K562 (cell line): ENCODE measurements around the gene KSR2. TPM values are rescaled to one million over a fixed set of nuclear protein-coding genes. Genes with fewer than 3 reads are reported as not detected.

ENCODE experiments used
- ATAC-seq: fragments of 200-7000 bp; cut with Tn5 transposase; 3 replicates; pipeline ENCODE4 v1.9.1; 2020; ENCODE audit warnings: moderate library complexity
- BruUV-seq: library from RNA; stranded (reverse); fragments of 400-500 nt; replicated peaks from 2 replicates; lab custom pipeline; 2021; lab: Mats Ljungman, UMichigan
- CTCF ChIA-PET: fragments of 300-600 bp; formaldehyde crosslinking; extraction: SDS; loops from one replicate; lab custom pipeline; 2021; ENCODE audit warnings: low intra/inter-chr PET ratio; lab: Yijun Ruan, JAX
- POLR2A ChIA-PET: fragments of 300-600, 350-650 bp; sonication (Branson Sonifier 250); formaldehyde crosslinking; extraction: SDS; loops from one replicate; lab custom pipeline; 2021; ENCODE audit warnings: antibody characterized with exemption, inconsistent platforms; lab: Yijun Ruan, JAX
- DNase-seq, 4 experiments: peaks; one replicate each; pipeline versions ENCODE4 v3.0.0 to v3.0.0-alpha.2; 2011 to 2018; ENCODE audit warnings: low spot score in 3 of 4, mixed read lengths in 3 of 4; ENCODE audit errors: extremely low read depth in 1 of 4
- FAIRE-seq: peaks from 2 replicates; lab custom pipeline; 2011; peaks lifted over from hg19 to GRCh38; lab: Jason Lieb, UNC
- H2AFZ ChIP-seq: 2 replicates; pipeline ENCODE4 v1.6.0; 2011; ENCODE audit warnings: low read depth, low read length, control low read depth, inconsistent platforms
- H3K27ac ChIP-seq: fragments of 200-600 bp; 3 replicates; pipeline ENCODE4 v1.8.0; 2011; ENCODE audit warnings: low read depth, mild to moderate bottlenecking, control low read depth, inconsistent platforms, low read length, moderate library complexity, mixed read lengths; ENCODE audit errors: extremely low read depth
- H3K27me3 ChIP-seq, 2 experiments: fragments of 300-600 bp in 1 of 2; 2 replicates in 1 of 2; 3 replicates in 1 of 2; pipeline versions ENCODE4 v1.6.0 to v1.8.0; 2011; ENCODE audit warnings: inconsistent platforms in 2 of 2, low read length in 2 of 2, mild to moderate bottlenecking in 1 of 2, mixed read lengths in 1 of 2, moderate library complexity in 1 of 2; ENCODE audit not compliant: control insufficient read depth in 2 of 2, insufficient read depth in 2 of 2
- H3K36me3 ChIP-seq: fragments of 300-600 bp; 3 replicates; pipeline ENCODE4 v1.8.0; 2011; ENCODE audit warnings: mild to moderate bottlenecking, low read length, inconsistent platforms; ENCODE audit not compliant: control insufficient read depth, insufficient read depth
- H3K4me1 ChIP-seq, 2 experiments: fragments of 200-600 bp in 1 of 2; replicated peaks in 1 of 2; 2 replicates in 1 of 2; 3 replicates in 1 of 2; pipeline versions ENCODE4 v1.5.1 to v1.8.0; 2011; ENCODE audit warnings: inconsistent platforms in 2 of 2, low read length in 2 of 2, mild to moderate bottlenecking in 1 of 2, mixed read lengths in 1 of 2, moderate library complexity in 1 of 2; ENCODE audit not compliant: control insufficient read depth in 2 of 2, insufficient read depth in 2 of 2
- H3K4me2 ChIP-seq: 2 replicates; pipeline ENCODE4 v1.6.1; 2011; ENCODE audit warnings: low read length, control low read depth, inconsistent platforms, mixed read lengths; ENCODE audit not compliant: insufficient read depth
- H3K4me3 ChIP-seq: fragments of 200-600 bp; sonication (generic), shearing (Covaris generic); 2 replicates; pipeline ENCODE4 v1.5.1; 2016; ENCODE audit warnings: control low read depth, inconsistent platforms
- H3K79me2 ChIP-seq: fragments of 200-600 bp; 3 replicates; pipeline ENCODE4 v1.8.0; 2011; ENCODE audit warnings: low read length, inconsistent platforms; ENCODE audit not compliant: control insufficient read depth, insufficient read depth
- H3K9ac ChIP-seq, 2 experiments: 2 replicates each; pipeline versions ENCODE4 v1.6.0 to v1.6.1; 2011; ENCODE audit warnings: low read depth in 2 of 2, low read length in 2 of 2, control low read depth in 1 of 2, inconsistent platforms in 1 of 2, mild to moderate bottlenecking in 1 of 2, mixed read lengths in 1 of 2; ENCODE audit not compliant: insufficient read depth in 1 of 2
- H3K9me1 ChIP-seq: one replicate; pipeline ENCODE4 v1.6.0; 2011; ENCODE audit warnings: inconsistent platforms, mild to moderate bottlenecking, low read length, moderate library complexity; ENCODE audit not compliant: control insufficient read depth, insufficient read depth
- H3K9me3 ChIP-seq: replicated peaks from 2 replicates; pipeline ENCODE4 v1.5.1; 2011; ENCODE audit warnings: low read depth, low read length, inconsistent platforms; ENCODE audit not compliant: control insufficient read depth, insufficient read depth
- H4K20me1 ChIP-seq: replicated peaks from 2 replicates; pipeline ENCODE4 v1.6.1; 2011; ENCODE audit warnings: low read length, inconsistent platforms, mixed read lengths; ENCODE audit not compliant: control insufficient read depth, insufficient read depth
- CAMTA2 ChIP-seq: fragments of 250-450 bp; sonication (Bioruptor Pico); conservative IDR thresholded peaks from 2 replicates; pipeline ENCODE4 v1.5.1; 2022
- ESRRA ChIP-seq: fragments of 450-650 bp; IDR thresholded peaks from 2 replicates; pipeline ENCODE4 v1.6.1; 2014; ENCODE audit warnings: low read depth, mild to moderate bottlenecking, moderate library complexity, borderline replicate concordance
- FIP1L1 ChIP-seq: fragments of 200-400 bp; formaldehyde crosslinking; IDR thresholded peaks from 2 replicates; pipeline ENCODE4 v1.6.1; 2018; ENCODE audit warnings: mild to moderate bottlenecking, low read depth, low read length; ENCODE audit not compliant: poor library complexity, severe bottlenecking
- ILF3 ChIP-seq: fragments of 450-650 bp; IDR thresholded peaks from 2 replicates; pipeline ENCODE4 v1.6.1; 2018; ENCODE audit warnings: antibody characterized with exemption, mild to moderate bottlenecking, moderate library complexity, borderline replicate concordance
- NBN ChIP-seq: fragments of 450-650 bp; IDR thresholded peaks from 2 replicates; pipeline ENCODE4 v1.6.1; 2016; ENCODE audit warnings: low read depth, mild to moderate bottlenecking
- NR1H2 ChIP-seq: sonication (generic); formaldehyde crosslinking; IDR thresholded peaks from 2 replicates; pipeline ENCODE4 v1.4.0; 2020; ENCODE audit warnings: mild to moderate bottlenecking, missing genetic modification reagents
- NR2C1 ChIP-seq, 2 experiments: fragments of 450-650 bp; IDR thresholded peaks; 2 replicates each; pipeline ENCODE4 v1.6.1; 2017; ENCODE audit warnings: mild to moderate bottlenecking in 2 of 2, antibody characterized with exemption in 1 of 2, inconsistent platforms in 1 of 2, missing compliant biosample characterization in 1 of 2, missing genetic modification characterization in 1 of 2
- NRF1 ChIP-seq, 2 experiments: fragments of 450-650 bp; IDR thresholded peaks in 1 of 2; conservative IDR thresholded peaks in 1 of 2; 2 replicates each; pipeline ENCODE4 v1.6.1; 2014; ENCODE audit warnings: mild to moderate bottlenecking in 2 of 2
- PHF8 ChIP-seq: fragments of 200-600 bp; sonication (generic); IDR thresholded peaks from 2 replicates; pipeline ENCODE4 v1.6.1; 2012; ENCODE audit warnings: mixed run types, mild to moderate bottlenecking, inconsistent platforms, low read length, moderate library complexity, borderline replicate concordance
- PURB ChIP-seq: sonication (generic); formaldehyde crosslinking; IDR thresholded peaks from 2 replicates; pipeline ENCODE4 v1.9.0; 2021; ENCODE audit warnings: low read depth, mild to moderate bottlenecking, missing genetic modification reagents
- RBM25 ChIP-seq: fragments of 200-400 bp; formaldehyde crosslinking; IDR thresholded peaks from 2 replicates; pipeline ENCODE4 v1.6.1; 2018; ENCODE audit warnings: low read length, low read depth, moderate library complexity; ENCODE audit not compliant: severe bottlenecking
- SLC30A9 ChIP-seq: fragments of 250-450 bp; sonication (Bioruptor Pico); IDR thresholded peaks from 2 replicates; pipeline ENCODE4 v1.8.0; 2022; ENCODE audit warnings: mild to moderate bottlenecking, moderate library complexity
- XRCC3 ChIP-seq: fragments of 450-650 bp; IDR thresholded peaks from 2 replicates; pipeline ENCODE4 v1.6.1; 2017; ENCODE audit warnings: mild to moderate bottlenecking, moderate library complexity
- XRCC5 ChIP-seq: fragments of 200-400 bp; formaldehyde crosslinking; IDR thresholded peaks from 2 replicates; pipeline ENCODE4 v1.6.1; 2017; ENCODE audit warnings: low read depth, mild to moderate bottlenecking, low read length
- ZBTB7A ChIP-seq: IDR thresholded peaks from 2 replicates; pipeline ENCODE4 v1.6.1; 2011; ENCODE audit warnings: low read depth, mild to moderate bottlenecking, low read length, moderate library complexity, borderline replicate concordance; ENCODE audit not compliant: control insufficient read depth
- ZNF133 ChIP-seq: fragments of 250-450 bp; sonication (Bioruptor Pico); IDR thresholded peaks from 2 replicates; pipeline ENCODE4 v1.4.0; 2020; ENCODE audit warnings: mild to moderate bottlenecking
- WGBS: fragments of 100-300 bp; shearing (Covaris generic); methylation state at CpG from one replicate; pipeline ENCODE4 v1.1.6; 2016; ENCODE audit warnings: low coverage, mixed read lengths; ENCODE audit not compliant: insufficient coverage; ENCODE audit errors: missing lambda C conversion rate; 5-methylcytosine and 5-hydroxymethylcytosine counted together
- in situ Hi-C: fragments of 300-500 bp; cut with MboI; formaldehyde crosslinking; loops from 4 replicates; pipeline ENCODE4 v1.15.0; 2018; ENCODE audit warnings: inconsistent platforms, mixed read lengths
- intact Hi-C: fragments of 100-400 bp; cut with micrococcal nuclease; formaldehyde crosslinking; loops from 2 replicates; pipeline ENCODE4 v1.14.2; 2022
- polyA plus RNA-seq, 8 experiments: library from polyadenylated mRNA; depleted of rRNA in 4 of 8; stranded (reverse) in 5 of 8; unstranded in 3 of 8; fragments of >200 nt; fragmentation: Nextera tagmentation in 2 of 8; fragmentation: Illumina TruSeq in 1 of 8; extraction: Ambion mirVana in 2 of 8; extraction: Trizol in 1 of 8; gene quantifications; 2 replicates each; pipeline versions ENCODE4 v1.2.1 to v1.2.3, GENCODE V29; 2011 to 2014; ENCODE audit warnings: inconsistent platforms in 1 of 8, missing spikeins in 1 of 8
- total RNA-seq, 7 experiments: library from RNA; depleted of rRNA in 6 of 7; stranded (reverse); fragments of >200 nt in 6 of 7; fragmentation: Illumina TruSeq in 2 of 7; extraction: Trizol in 2 of 7; gene quantifications; 2 replicates each; pipeline versions ENCODE4 v1.2.1 to v1.2.3, GENCODE V29; 2011 to 2021; ENCODE audit warnings: low replicate concordance in 1 of 7

Gene KSR2
- total and polyA plus RNA-seq, 9 of the 15 experiments (the other 6 are each of a cell fraction or from before 2014, with no cell fraction given), result not detected

- no peak for TF ChIP-seq ZNF133 (CRISPR knock-in tag)
- TF ChIP-seq, all 486 proteins: peak for 0
Observed at GRCh38 chr12:117522559-117522958, 446.2 kb downstream of the KSR2 start (continued).

GRCh38 chr12:117521867-117522266, 446.9 kb downstream of the KSR2 start:
- in situ Hi-C loops (no loop called here), intact Hi-C loops (no loop called here)
- Histone ChIP-seq H3K4me2 (no peak overlapping the region), H3K27me3 (peaks cover 2 to 29% of the 10 kb centered on the region in 2 experiments; a peak in 3 of 5 replicates), H3K9me3 (no peaks in the 10 kb centered on the region)
- BruUV-seq, result no TSS peak
- no peak for FAIRE-seq
- no peak for TF ChIP-seq SLC30A9 (CRISPR knock-in tag)
- no peak for TF ChIP-seq ESRRA
- TF ChIP-seq FIP1L1, result no peak
- TF ChIP-seq XRCC5, result no peak
- TF ChIP-seq ILF3, result no peak
- no peak for TF ChIP-seq NR1H2
- no peak for TF ChIP-seq NRF1 (conservative IDR thresholded peaks at IDR 0.05 in 1 of 2, IDR thresholded peaks at IDR 0.05 in 1 of 2)
- no peak for TF ChIP-seq RBM25
- no peak for TF ChIP-seq NBN
- no peak for TF ChIP-seq PURB (CRISPR knock-in tag)
- no peak for TF ChIP-seq XRCC3
- no peak for TF ChIP-seq CAMTA2
- TF ChIP-seq PHF8, result no peak
- no peak for TF ChIP-seq ZBTB7A
- TF ChIP-seq NR2C1 (IDR thresholded peaks at IDR 0.05), result no peak
- no peak for TF ChIP-seq NR2C1 (tag; IDR thresholded peaks at IDR 0.05)
- TF ChIP-seq, all 486 proteins: peak for 0
- Histone ChIP-seq H3K4me1 (no peaks in the 10 kb centered on the region), H3K9ac (no peak overlapping the region), H3K9me1 (no peaks in the 10 kb centered on the region), H3K27ac (no peak overlapping the region), H3K79me2 (no peaks in the 10 kb centered on the region), H3K36me3 (no peaks in the 10 kb centered on the region), H3K4me3 (no peak overlapping the region), H4K20me1 (no peaks in the 10 kb centered on the region), H2AFZ (no peak overlapping the region)
- WGBS, result 1% methylated on average over 5 of the region's 5 CpGs
- ChIA-PET CTCF (no interaction called here), POLR2A (no interaction called here)
- no peak for ATAC-seq
- no peak for DNase-seq
